Common myeloid progenitor, CD34-positive (primary cell): ENCODE measurements around the gene KCNAB3.
A peak's percentile ranks its signal among the peaks of the same experiment; 100 is the strongest.

Experiments
- CTCF ChIA-PET: fragments of 350-600 bp; sonication (Branson Sonifier 250); formaldehyde crosslinking; loops from one replicate; lab custom pipeline; 2021; ENCODE audit warnings: antibody characterized with exemption; lab: Charles Lee
- POLR2A ChIA-PET: fragments of 350-600 bp; sonication (Branson Sonifier 250); formaldehyde crosslinking; loops from one replicate; lab custom pipeline; 2021; ENCODE audit warnings: antibody characterized with exemption; lab: Charles Lee
- DNase-seq, 3 donors: peaks; one replicate each; pipeline versions ENCODE4 v3.0.0 to v3.0.0-alpha.2; 2013
- H3K27ac ChIP-seq, 2 experiments: 1 replicate in 1 of 2; 2 replicates in 1 of 2; pipeline ENCODE4 v1.7.0; 2013; ENCODE audit warnings: inconsistent platforms in 2 of 2, low read length in 2 of 2, mild to moderate bottlenecking in 2 of 2, low read depth in 1 of 2, moderate library complexity in 1 of 2; ENCODE audit not compliant: severe bottlenecking in 2 of 2, insufficient read depth in 1 of 2, poor library complexity in 1 of 2
- H3K27me3 ChIP-seq, 5 experiments: replicated peaks in 2 of 5; 1 replicate in 3 of 5; 2 replicates in 2 of 5; pipeline versions ENCODE4 v1.6.1 to v1.7.0; 2013; ENCODE audit warnings: low read length in 4 of 5, mild to moderate bottlenecking in 2 of 5, moderate library complexity in 2 of 5, inconsistent platforms in 1 of 5; ENCODE audit not compliant: insufficient read depth in 5 of 5, control insufficient read depth in 4 of 5
- H3K36me3 ChIP-seq, 4 experiments: 1 replicate in 2 of 4; 2 replicates in 2 of 4; pipeline versions ENCODE4 v1.6.1 to v1.7.0; 2013; ENCODE audit warnings: low read length in 3 of 4, control low read depth in 1 of 4, mild to moderate bottlenecking in 1 of 4; ENCODE audit not compliant: control insufficient read depth in 4 of 4, insufficient read depth in 4 of 4
- H3K4me1 ChIP-seq, 4 experiments: 1 replicate in 3 of 4; 2 replicates in 1 of 4; pipeline versions ENCODE4 v1.6.1 to v1.7.1; 2013; ENCODE audit warnings: low read length in 3 of 4, mild to moderate bottlenecking in 3 of 4, control low read depth in 1 of 4, inconsistent platforms in 1 of 4, moderate library complexity in 1 of 4; ENCODE audit not compliant: control insufficient read depth in 4 of 4, insufficient read depth in 4 of 4; ENCODE audit errors: control extremely low read depth in 1 of 4
- H3K4me3 ChIP-seq, 7 experiments: 1 replicate in 4 of 7; 2 replicates in 3 of 7; pipeline versions ENCODE4 v1.5.1 to v1.7.0; 2013; ENCODE audit warnings: mild to moderate bottlenecking in 7 of 7, low read length in 6 of 7, moderate library complexity in 6 of 7, inconsistent platforms in 2 of 7, low read depth in 2 of 7, control low read depth in 1 of 7; ENCODE audit not compliant: insufficient read depth in 4 of 7, control insufficient read depth in 1 of 7; ENCODE audit errors: extremely low read depth in 1 of 7
- H3K9me3 ChIP-seq, 5 experiments: 1 replicate in 4 of 5; 2 replicates in 1 of 5; pipeline versions ENCODE4 v1.6.1 to v1.7.1; 2013; ENCODE audit warnings: low read length in 4 of 5, mild to moderate bottlenecking in 2 of 5, inconsistent platforms in 1 of 5, low read depth in 1 of 5, moderate library complexity in 1 of 5; ENCODE audit not compliant: control insufficient read depth in 4 of 5, insufficient read depth in 2 of 5; ENCODE audit errors: control extremely low read depth in 1 of 5
- WGBS: methylation state at CpG from one replicate; pipeline ENCODE4 v1.1.5; 2013; ENCODE audit not compliant: insufficient coverage; 5-methylcytosine and 5-hydroxymethylcytosine counted together

Gene KCNAB3

GRCh38 chr17:7916808-7917207 lies 12.8 kb downstream of the KCNAB3 start:
- DNase-seq = no peak
- ChIA-PET POLR2A (interaction anchor here (2.2 kb wide), 1 partner anchor 15 kb away, joined by 13 read pairs; the partner anchor contains the start of genes CNTROB and TRAPPC1), CTCF (interaction anchor here (0.7 to 15.5 kb wide), 11 partner anchors 10 to 143 kb away, joined by 3 to 209 read pairs (median 6); partner anchors contain the start of genes GUCY2D and KCNAB3)
- H3K27ac ChIP-seq = no peak overlapping the region
- WGBS = 92% methylated on average over 2 of the region's 2 CpGs
- no peaks in the 10 kb centered on the region for H3K9me3 ChIP-seq
- peaks cover 0 to 3% (median 0%) of the 10 kb centered on the region in 5 experiments for H3K27me3 ChIP-seq
- peaks cover 0 to 26% (median 20%) of the 10 kb centered on the region in 4 experiments for H3K4me1 ChIP-seq
- H3K4me3 ChIP-seq = no peak overlapping the region
- H3K36me3 ChIP-seq = peaks cover 0 to 10% (median 4%) of the 10 kb centered on the region in 4 experiments

DNA sequence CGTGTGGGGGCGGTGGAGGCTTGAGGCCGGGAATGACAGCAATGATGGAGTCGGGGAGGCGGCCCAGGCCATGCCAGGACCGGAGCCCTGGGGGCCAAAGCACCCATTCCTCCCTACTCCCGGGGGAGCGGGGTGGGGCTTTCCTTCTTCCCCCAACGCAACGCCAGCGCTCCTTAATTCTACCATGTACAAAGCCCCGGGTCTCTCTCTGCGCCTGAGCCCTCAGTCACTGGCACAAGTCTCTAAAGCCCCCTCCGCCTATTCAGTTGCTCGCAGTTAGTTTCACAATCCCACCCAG lies 13.3 kb downstream of the KCNAB3 start:
- Histone ChIP-seq H3K9me3 (no peaks in the 10 kb centered on the region), H3K4me3 (peak overlapping the region in 2 of 7 experiments; percentile 56 to 59), H3K27me3 (peaks cover 0 to 3% (median 0%) of the 10 kb centered on the region in 5 experiments), H3K4me1 (peaks cover 0 to 27% (median 22%) of the 10 kb centered on the region in 4 experiments), H3K27ac (no peak overlapping the region), H3K36me3 (peaks cover 0 to 15% (median 7%) of the 10 kb centered on the region in 4 experiments)
- WGBS = 58% methylated on average over 12 of the region's 15 CpGs
- no peak for DNase-seq
- ChIA-PET CTCF (interaction anchor here (0.7 to 15.5 kb wide), 14 partner anchors 10 to 143 kb away, joined by 3 to 209 read pairs (median 4); partner anchors contain the start of genes GUCY2D and KCNAB3), POLR2A (interaction anchor here (0.5 to 2.2 kb wide), 4 partner anchors 16 to 141 kb away, joined by 3 to 13 read pairs (median 4); partner anchors contain the start of genes CNTROB and TRAPPC1)

DNA sequence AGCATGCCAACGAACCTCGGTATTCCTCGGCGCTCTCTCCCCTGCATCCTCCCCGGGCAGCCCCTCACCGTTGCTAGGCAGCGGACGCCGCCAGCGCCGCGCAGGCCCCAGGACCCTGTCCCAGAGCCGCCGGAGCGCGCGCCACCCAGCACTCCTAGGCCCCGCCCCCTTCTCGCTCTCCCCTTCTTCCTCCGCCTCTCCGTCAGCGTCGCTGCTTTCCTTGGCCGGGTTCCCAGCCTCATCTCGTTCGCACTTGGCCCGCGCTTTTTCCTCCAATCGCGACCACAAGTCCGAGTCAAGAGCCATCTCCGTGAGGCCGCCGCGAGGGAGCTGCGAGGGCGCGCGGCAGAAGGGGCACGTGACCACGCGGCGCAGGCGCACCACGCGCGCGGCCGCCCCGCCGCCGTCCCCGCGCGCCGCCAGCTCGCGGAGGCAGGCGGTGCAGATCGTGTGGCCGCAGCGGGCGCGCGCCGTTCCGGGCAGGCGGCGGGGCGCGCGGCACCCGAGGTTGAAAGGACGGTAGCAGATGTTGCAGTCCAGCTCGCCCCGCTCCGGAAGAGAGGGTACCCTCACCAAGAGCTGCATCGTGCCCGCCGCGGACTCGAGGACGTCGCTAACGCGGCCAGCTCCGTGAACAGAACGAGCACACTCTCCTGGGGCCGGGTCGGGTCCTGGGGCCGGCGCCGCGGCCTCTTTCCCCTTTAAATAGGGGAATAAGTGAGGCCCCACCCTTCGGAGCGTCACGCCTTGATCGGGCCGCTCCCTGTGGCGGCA lies 13.9 kb downstream of the KCNAB3 start, which contains the start of gene RNF227:
Gene RNF227, minus strand, starts transcription at position 679 of the 774 bp plus-strand sequence. Its CDS starts 94 bp downstream, at position 585.
- no peaks in the 10 kb centered on the region for H3K9me3 ChIP-seq
- peaks cover 0 to 3% (median 0%) of the 10 kb centered on the region in 5 experiments for H3K27me3 ChIP-seq
- WGBS = under 1% methylated on average over 62 of the region's 100 CpGs
- ChIA-PET POLR2A (interaction anchor here (0.5 to 2.2 kb wide), 8 partner anchors 16 to 293 kb away, joined by 3 to 13 read pairs (median 4); partner anchors contain the start of genes CNTROB and TRAPPC1), CTCF (interaction anchor here (0.6 to 15.5 kb wide), 18 partner anchors 10 to 230 kb away, joined by 3 to 209 read pairs (median 4); partner anchors contain the start of genes GUCY2D and KCNAB3)
- H3K27ac ChIP-seq = peak within 1 kb of the TSS in 1 of 2 experiments; percentile 36
- peak within 1 kb of the TSS; percentile 11 to 80 (median 48) for H3K4me3 ChIP-seq
- DNase-seq = peak; percentile 93 to 96 (median 96)
- peaks cover 0 to 27% (median 22%) of the 10 kb centered on the region in 4 experiments for H3K4me1 ChIP-seq
- H3K36me3 ChIP-seq = peaks cover 0 to 20% (median 12%) of the 10 kb centered on the region in 4 experiments

DNA sequence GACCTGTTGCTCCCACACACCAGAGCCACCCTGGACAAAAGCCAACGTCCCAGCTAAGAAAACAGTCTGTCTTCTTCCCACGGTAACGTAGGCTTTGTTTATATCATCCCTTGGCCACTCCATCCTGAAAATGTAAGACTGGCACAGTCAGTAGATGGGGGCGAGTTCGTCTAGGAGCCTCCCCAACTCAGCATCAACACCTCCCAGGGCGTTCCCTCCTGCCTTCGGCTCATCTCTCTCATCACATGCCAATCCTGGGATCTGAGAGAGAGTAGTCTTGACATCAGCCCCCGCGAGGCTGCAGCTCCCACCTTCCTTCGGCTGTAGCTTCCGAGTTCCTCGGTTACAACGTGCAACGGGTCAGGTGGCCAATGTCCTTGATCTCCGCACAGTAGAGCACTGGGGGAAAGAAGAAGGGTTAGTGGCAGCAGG lies 14.5 kb downstream of the KCNAB3 start:
- peak overlapping the region; percentile 11 to 80 (median 48) for H3K4me3 ChIP-seq
- H3K36me3 ChIP-seq = peaks cover 2 to 26% (median 18%) of the 10 kb centered on the region in 4 experiments
- CTCF ChIA-PET = interaction anchor here (0.7 to 15.5 kb wide), 14 partner anchors 11 to 145 kb away, joined by 3 to 209 read pairs (median 4); partner anchors contain the start of gene KCNAB3
- 5% methylated on average over 13 of the region's 15 CpGs for WGBS
- peaks cover 0 to 27% (median 22%) of the 10 kb centered on the region in 4 experiments for H3K4me1 ChIP-seq
- POLR2A ChIA-PET = interaction anchor here (0.5 to 2.2 kb wide), 4 partner anchors 17 to 293 kb away, joined by 3 to 13 read pairs (median 4); partner anchors contain the start of genes CNTROB and TRAPPC1
- peak overlapping the region in 1 of 2 experiments; percentile 36 for H3K27ac ChIP-seq
- no peak for DNase-seq
- no peaks in the 10 kb centered on the region for H3K9me3 ChIP-seq
- peaks cover 0 to 3% (median 0%) of the 10 kb centered on the region in 5 experiments for H3K27me3 ChIP-seq

GRCh38 chr17:7912927-7913524 lies 16.6 kb downstream of the KCNAB3 start:
- H3K4me3 ChIP-seq = no peak overlapping the region
- H3K27ac ChIP-seq = peak overlapping the region in 1 of 2 experiments; percentile 34
- POLR2A ChIA-PET = interaction anchor here (0.6 to 1.8 kb wide), 3 partner anchors 84 to 138 kb away, joined by 3 to 7 read pairs (median 4); no protein-coding TSS in a partner anchor
- CTCF ChIA-PET = interaction anchor here (0.6 to 15.5 kb wide), 24 partner anchors 10 to 206 kb away, joined by 3 to 209 read pairs (median 4); partner anchors contain the start of genes ALOX15B, ALOXE3 and CNTROB
- no peaks in the 10 kb centered on the region for H3K9me3 ChIP-seq
- peak; percentile 87 to 93 (median 89) for DNase-seq
- 83% methylated on average over 2 of the region's 3 CpGs for WGBS
- H3K36me3 ChIP-seq = peaks cover 2 to 48% (median 37%) of the 10 kb centered on the region in 4 experiments
- H3K27me3 ChIP-seq = peaks cover 0 to 3% (median 0%) of the 10 kb centered on the region in 5 experiments
- H3K4me1 ChIP-seq = peaks cover 0 to 27% (median 22%) of the 10 kb centered on the region in 4 experiments

DNA sequence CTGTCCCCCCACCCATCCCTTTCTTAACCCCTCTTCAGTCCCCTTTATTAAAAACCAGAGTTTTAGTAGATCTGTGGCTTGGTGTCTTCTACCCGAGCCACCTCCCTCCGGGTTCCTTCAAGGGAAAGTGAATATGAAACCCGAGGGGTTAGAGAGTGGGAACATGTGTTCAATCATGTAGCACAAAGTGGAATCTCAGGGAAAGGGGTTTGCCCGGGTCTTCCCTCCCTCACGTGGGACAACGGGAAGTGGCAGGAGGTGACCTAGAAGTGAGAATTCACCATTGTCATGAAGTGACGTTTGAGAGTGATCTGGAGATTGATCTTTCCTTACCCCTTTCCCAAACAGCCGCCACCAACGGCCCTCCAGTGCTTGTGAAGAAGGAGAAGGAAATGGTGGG lies 18.5 kb downstream of the KCNAB3 start:
- H3K27me3 ChIP-seq = no peaks in the 10 kb centered on the region
- H3K9me3 ChIP-seq = no peaks in the 10 kb centered on the region
- ChIA-PET POLR2A (interaction anchor here (0.6 to 1.8 kb wide), 2 partner anchors 130 to 325 kb away, joined by 3 to 7 read pairs; no protein-coding TSS in a partner anchor), CTCF (interaction anchor here (1.0 to 15.5 kb wide), 7 partner anchors 13 to 205 kb away, joined by 3 to 209 read pairs (median 13); partner anchors contain the start of gene CNTROB)
- H3K4me3 ChIP-seq = no peak overlapping the region
- H3K4me1 ChIP-seq = peaks cover 0 to 27% (median 16%) of the 10 kb centered on the region in 4 experiments
- H3K36me3 ChIP-seq = peaks cover 2 to 67% (median 55%) of the 10 kb centered on the region in 4 experiments
- WGBS = 87% methylated on average over 7 of the region's 9 CpGs
- no peak overlapping the region for H3K27ac ChIP-seq
- no peak for DNase-seq
